Esophagus squamous epithelium (tissue), 5 donors: ENCODE measurements around the gene PCBD1. TPM values are rescaled to one million over a fixed set of nuclear protein-coding genes. Genes with fewer than 3 reads are reported as not detected.

Source experiments
- DNase-seq: peaks from one replicate; lab custom pipeline; 2025; lab: John Stamatoyannopoulos, UW
- H3K27ac ChIP-seq, 4 donors: fragments of 200-600 bp; sonication (generic); one replicate each; pipeline ENCODE4 v1.5.1; 2016 to 2019; ENCODE audit warnings: mild to moderate bottlenecking in 1 of 4
- H3K27me3 ChIP-seq, 4 donors: fragments of 200-600 bp; sonication (generic); 1 replicate in 3 of 4; 2 replicates in 1 of 4; pipeline versions ENCODE4 v1.5.1 to v1.6.0; 2017 to 2021; ENCODE audit warnings: antibody characterized with exemption in 1 of 4
- H3K36me3 ChIP-seq, 3 donors: fragments of 200-600 bp; sonication (generic); one replicate each; pipeline ENCODE4 v1.5.1; 2016 to 2019
- H3K4me1 ChIP-seq, 3 donors: fragments of 200-600 bp; sonication (generic); one replicate each; pipeline ENCODE4 v1.5.1; 2017 to 2019
- H3K4me3 ChIP-seq, 4 donors: fragments of 200-600 bp; sonication (generic); 1 replicate in 3 of 4; 2 replicates in 1 of 4; pipeline ENCODE4 v1.5.1; 2016 to 2019; ENCODE audit warnings: mild to moderate bottlenecking in 2 of 4, moderate library complexity in 1 of 4
- H3K9me3 ChIP-seq, 3 donors: fragments of 200-600 bp; sonication (generic); one replicate each; pipeline ENCODE4 v1.5.1; 2016 to 2019
- POLR2A ChIP-seq, 4 donors: fragments of 450-650 bp; IDR thresholded peaks; one replicate each; pipeline ENCODE4 v1.6.1; 2017; ENCODE audit warnings: antibody characterized with exemption in 4 of 4, mild to moderate bottlenecking in 4 of 4, moderate library complexity in 3 of 4
- WGBS, 2 donors: methylation state at CpG; one replicate each; pipeline ENCODE4 v1.1.5; 2018; 5-methylcytosine and 5-hydroxymethylcytosine counted together
- intact Hi-C: fragments of 100-400 bp; cut with DNase I; formaldehyde crosslinking; loops from one replicate; pipeline ENCODE4 v1.15.0; 2022
- total RNA-seq, 4 donors: library from RNA; depleted of rRNA; stranded (reverse); fragments of >200 nt; gene quantifications; one replicate each; pipeline ENCODE4 v1.1.0, GENCODE V29; 2016
- TF ChIP-seq, protein P1 (sequence below), 6 experiments: fragments of 450-650 bp in 4 of 6; fragments of 200-600 bp in 2 of 6; sonication (generic) in 2 of 6; IDR thresholded peaks; one replicate each; pipeline ENCODE4 v1.5.1; 2016 to 2019; ENCODE audit warnings: antibody characterized with exemption in 6 of 6, mild to moderate bottlenecking in 4 of 6, moderate library complexity in 4 of 6
- donor health status: DM: yes; HTN: yes; CAD: no.

Gene PCBD1
- total RNA-seq, 4 donors from 2014 or later, result 26.2 to 56.3 (median 41.5) TPM

DNA sequence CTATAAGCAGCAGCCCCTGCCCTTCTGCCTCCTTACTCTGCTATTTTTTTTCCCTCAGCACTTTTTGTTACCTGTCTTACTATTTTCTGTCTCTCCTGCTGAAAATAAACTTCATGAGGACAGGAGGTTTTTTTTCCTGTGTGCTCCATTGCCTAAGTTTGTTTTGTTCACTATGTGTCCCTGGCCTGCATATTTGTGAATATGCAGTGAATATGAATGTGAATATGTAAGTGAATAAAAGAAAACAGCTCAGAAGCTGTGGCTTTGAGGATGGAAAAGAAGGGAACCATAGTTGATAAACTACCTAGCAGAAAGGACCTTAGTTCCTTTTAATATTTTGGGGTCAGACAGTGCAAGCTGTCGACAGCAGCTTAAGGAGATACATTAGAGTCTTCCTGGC is 34.9 kb downstream of the PCBD1 start:
- no peak for TF ChIP-seq POLR2A (IDR thresholded peaks at IDR 0.05)
- TF ChIP-seq, protein P1, sequence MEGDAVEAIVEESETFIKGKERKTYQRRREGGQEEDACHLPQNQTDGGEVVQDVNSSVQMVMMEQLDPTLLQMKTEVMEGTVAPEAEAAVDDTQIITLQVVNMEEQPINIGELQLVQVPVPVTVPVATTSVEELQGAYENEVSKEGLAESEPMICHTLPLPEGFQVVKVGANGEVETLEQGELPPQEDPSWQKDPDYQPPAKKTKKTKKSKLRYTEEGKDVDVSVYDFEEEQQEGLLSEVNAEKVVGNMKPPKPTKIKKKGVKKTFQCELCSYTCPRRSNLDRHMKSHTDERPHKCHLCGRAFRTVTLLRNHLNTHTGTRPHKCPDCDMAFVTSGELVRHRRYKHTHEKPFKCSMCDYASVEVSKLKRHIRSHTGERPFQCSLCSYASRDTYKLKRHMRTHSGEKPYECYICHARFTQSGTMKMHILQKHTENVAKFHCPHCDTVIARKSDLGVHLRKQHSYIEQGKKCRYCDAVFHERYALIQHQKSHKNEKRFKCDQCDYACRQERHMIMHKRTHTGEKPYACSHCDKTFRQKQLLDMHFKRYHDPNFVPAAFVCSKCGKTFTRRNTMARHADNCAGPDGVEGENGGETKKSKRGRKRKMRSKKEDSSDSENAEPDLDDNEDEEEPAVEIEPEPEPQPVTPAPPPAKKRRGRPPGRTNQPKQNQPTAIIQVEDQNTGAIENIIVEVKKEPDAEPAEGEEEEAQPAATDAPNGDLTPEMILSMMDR (IDR thresholded peaks at IDR 0.05), result no peak
- H3K4me3 ChIP-seq, result no peak overlapping the region
- no peak for DNase-seq
- peak overlapping the region in 1 of 4 donors; percentile 16 for H3K27ac ChIP-seq
- H3K4me1 ChIP-seq, result peaks cover 0 to 22% (median 3%) of the 10 kb centered on the region in 3 donors
- 56 to 59% methylated on average over 1 of the region's 1 CpG for WGBS, 2 donors
- no peaks in the 10 kb centered on the region for H3K27me3 ChIP-seq
- peaks cover 0 to 94% (median 7%) of the 10 kb centered on the region in 3 donors for H3K36me3 ChIP-seq
- intact Hi-C loops, result no loop called here
- no peaks in the 10 kb centered on the region for H3K9me3 ChIP-seq

DNA sequence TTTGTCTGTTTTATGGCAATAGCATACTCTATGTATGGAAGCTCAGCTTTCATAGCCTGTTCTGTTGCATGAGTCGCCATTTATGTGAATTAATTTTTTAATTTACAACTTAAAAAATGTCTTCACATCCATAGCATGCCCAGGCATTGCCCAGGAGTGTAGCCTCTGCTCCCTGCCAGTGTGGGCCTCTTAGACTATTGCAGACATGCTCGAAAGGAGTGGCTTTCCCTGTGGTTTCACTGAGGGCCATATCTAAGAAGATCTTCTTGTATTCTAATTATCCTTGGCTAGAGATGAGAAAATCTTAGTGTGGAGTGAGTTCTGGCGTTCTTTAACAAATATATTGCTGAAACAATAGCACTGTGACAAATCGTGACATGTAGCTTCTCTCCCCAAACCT is 35.3 kb downstream of the PCBD1 start:
- no peaks in the 10 kb centered on the region for H3K27me3 ChIP-seq
- intact Hi-C loops, result no loop called here
- TF ChIP-seq, protein P1 (IDR thresholded peaks at IDR 0.05), result no peak
- no peak for TF ChIP-seq POLR2A (IDR thresholded peaks at IDR 0.05)
- no peak overlapping the region for H3K4me3 ChIP-seq
- no peaks in the 10 kb centered on the region for H3K9me3 ChIP-seq
- H3K27ac ChIP-seq, result peak overlapping the region in 1 of 4 donors; percentile 16
- 46 to 59% methylated on average over 4 of the region's 4 CpGs for WGBS, 2 donors
- peaks cover 0 to 90% (median 5%) of the 10 kb centered on the region in 3 donors for H3K36me3 ChIP-seq
- DNase-seq, result no peak
- H3K4me1 ChIP-seq, result peaks cover 0 to 22% (median 3%) of the 10 kb centered on the region in 3 donors

DNA sequence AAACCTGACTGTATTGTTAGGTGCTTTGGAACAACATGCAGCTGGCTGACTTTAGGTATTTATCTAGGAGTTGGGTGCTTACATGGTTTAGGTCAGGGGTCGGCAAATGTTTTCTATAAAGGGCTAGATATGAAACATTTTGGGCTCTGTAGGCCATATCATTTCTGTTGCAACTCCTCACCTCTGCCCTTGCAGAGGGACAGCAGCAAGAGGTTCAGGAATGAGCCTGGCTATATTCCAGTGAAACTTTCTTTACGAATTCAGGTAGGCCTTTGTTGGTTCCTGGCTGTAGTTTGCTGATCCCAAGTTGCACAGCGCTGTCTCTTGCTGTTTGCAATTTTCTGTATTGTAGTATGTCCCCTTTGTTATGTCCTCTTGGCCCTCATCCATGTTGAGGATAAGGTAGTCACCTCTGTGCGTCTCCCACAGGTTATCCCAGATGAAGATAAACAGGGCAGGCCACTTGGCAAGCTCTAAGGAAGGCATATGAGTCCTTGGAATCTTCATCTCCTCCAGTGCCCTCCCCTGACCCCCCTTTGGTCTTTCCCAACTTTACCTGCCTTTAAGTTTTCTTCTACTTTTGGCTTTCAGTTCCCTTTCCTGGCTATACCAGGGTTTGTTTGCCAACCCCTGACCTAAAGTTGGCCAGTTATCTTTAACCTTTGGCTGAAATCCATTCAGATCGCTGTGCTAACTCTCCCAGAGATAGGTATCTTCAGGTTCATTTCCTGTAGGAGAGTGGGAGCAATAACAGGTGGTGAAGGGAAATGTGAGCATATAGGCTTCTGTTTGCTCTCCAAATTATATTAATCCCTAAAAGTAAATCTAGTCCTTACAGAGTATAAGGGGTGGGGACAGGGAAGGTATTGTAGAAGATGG is 36.5 kb downstream of the PCBD1 start:
- Histone ChIP-seq H3K27ac (no peak overlapping the region), H3K36me3 (peaks cover 0 to 89% (median 3%) of the 10 kb centered on the region in 3 donors), H3K27me3 (no peaks in the 10 kb centered on the region), H3K4me1 (peaks cover 0 to 22% (median 3%) of the 10 kb centered on the region in 3 donors), H3K9me3 (no peaks in the 10 kb centered on the region), H3K4me3 (no peak overlapping the region)
- intact Hi-C loops, result no loop called here
- no peak for DNase-seq
- TF ChIP-seq, protein P1 (IDR thresholded peaks at IDR 0.05), result no peak
- TF ChIP-seq POLR2A (IDR thresholded peaks at IDR 0.05), result no peak
- WGBS, 2 donors, result 75 to 76% methylated on average over 5 of the region's 5 CpGs

DNA sequence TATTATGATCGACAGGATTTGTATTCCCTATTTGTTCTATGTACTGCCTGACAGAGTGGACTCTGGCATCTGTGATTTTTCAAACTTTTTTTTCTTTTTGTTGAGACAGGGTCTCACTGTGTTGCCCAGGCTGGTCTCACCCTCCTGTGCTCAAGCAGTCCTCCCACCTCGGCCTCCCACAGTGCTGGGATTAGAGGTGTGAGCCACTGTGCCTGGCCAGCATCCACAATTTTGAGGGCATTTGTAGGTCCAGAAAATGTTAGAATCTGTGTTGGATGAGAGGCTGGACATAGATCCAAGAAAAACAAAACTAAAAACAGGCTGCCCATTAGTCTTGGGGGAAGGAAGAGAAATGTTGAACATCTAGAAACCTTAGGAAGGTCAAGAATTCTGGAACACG is 38.3 kb downstream of the PCBD1 start:
- no peak for DNase-seq
- no peak for TF ChIP-seq POLR2A (IDR thresholded peaks at IDR 0.05)
- TF ChIP-seq, protein P1 (IDR thresholded peaks at IDR 0.05), result no peak
- intact Hi-C loops, result no loop called here
- Histone ChIP-seq H3K27me3 (no peaks in the 10 kb centered on the region), H3K36me3 (peaks cover 0 to 89% (median 12%) of the 10 kb centered on the region in 3 donors), H3K27ac (no peak overlapping the region), H3K4me3 (no peak overlapping the region), H3K4me1 (peaks cover 0 to 22% (median 3%) of the 10 kb centered on the region in 3 donors), H3K9me3 (no peaks in the 10 kb centered on the region)
- WGBS, 2 donors, result 73 to 82% methylated on average over 3 of the region's 3 CpGs

DNA sequence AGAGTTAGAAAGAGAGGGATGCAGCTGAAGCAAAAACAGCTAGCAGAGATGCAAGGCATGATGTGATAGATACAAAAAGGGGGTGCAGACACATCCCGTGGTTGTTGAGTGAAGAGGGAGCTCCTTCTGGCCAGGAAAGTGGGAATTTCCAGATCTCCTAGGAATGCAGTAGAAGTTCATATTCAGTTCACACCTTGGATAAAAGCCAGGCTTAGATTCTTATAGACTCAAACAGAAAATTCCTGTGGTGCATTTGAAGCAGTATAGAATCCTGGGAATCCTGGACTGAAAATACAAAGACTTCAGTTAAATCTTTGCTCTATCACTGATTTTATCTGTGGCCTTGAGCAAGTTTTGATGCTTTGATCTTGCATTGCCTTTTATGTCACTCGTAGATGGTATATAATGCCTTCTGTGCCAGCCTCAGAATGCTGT is 38.8 kb downstream of the PCBD1 start:
- Histone ChIP-seq H3K9me3 (no peaks in the 10 kb centered on the region), H3K4me1 (peaks cover 0 to 22% (median 3%) of the 10 kb centered on the region in 3 donors), H3K27ac (no peak overlapping the region), H3K36me3 (peaks cover 0 to 89% (median 15%) of the 10 kb centered on the region in 3 donors), H3K4me3 (no peak overlapping the region), H3K27me3 (no peaks in the 10 kb centered on the region)
- no peak for TF ChIP-seq POLR2A (IDR thresholded peaks at IDR 0.05)
- TF ChIP-seq, protein P1 (IDR thresholded peaks at IDR 0.05), result no peak
- intact Hi-C loops, result no loop called here
- DNase-seq, result no peak
- 23 to 28% methylated on average over 2 of the region's 2 CpGs for WGBS, 2 donors
